ENCODE data around the gene ACOT13. TPM values are rescaled to one million over a fixed set of nuclear protein-coding genes. Genes with fewer than 3 reads are reported as not detected.

Gene ACOT13
- total and polyA plus RNA-seq, 2 of the 4 experiments (the other 2 are of a cell fraction), result 3.6 to 25.7 TPM

GRCh38 chr6:24692415-24692814 is 25.5 kb downstream of the ACOT13 start:
- H3K4me2 ChIP-seq (ENCODE audit: low read depth, low read length), result no peak overlapping the region
- no peaks in the 10 kb centered on the region for H3K27me3 ChIP-seq (ENCODE audit: control insufficient read depth, insufficient read depth, low read length)
- no peak overlapping the region for H3K56ac ChIP-seq (ENCODE audit: extremely low read depth, insufficient read depth, low read length)
- H2BK5ac ChIP-seq (ENCODE audit: low read depth, low read length, poor library complexity, severe bottlenecking), result no peak overlapping the region
- H3K9me3 ChIP-seq (ENCODE audit: control insufficient read depth, insufficient read depth, low read length), result no peaks in the 10 kb centered on the region
- no peak overlapping the region for H3K18ac ChIP-seq (ENCODE audit: low read depth, low read length)
- no peak overlapping the region for H3K9ac ChIP-seq (ENCODE audit: low read depth, low read length)
- no TSS peak for BruUV-seq (replicated peaks)
- TF ChIP-seq MAZ (IDR thresholded peaks at IDR 0.05; ENCODE audit: borderline replicate concordance, low read depth, low read length) (no peak), NFE2L2 (IDR thresholded peaks at IDR 0.05; ENCODE audit: low read depth, low read length) (no peak), FOS (IDR thresholded peaks at IDR 0.05; ENCODE audit: low read depth, low read length) (no peak), CEBPB (IDR thresholded peaks at IDR 0.05; ENCODE audit: low read depth, low read length) (no peak), USF2 (IDR thresholded peaks at IDR 0.05; ENCODE audit: low read depth, low read length) (no peak), CHD1 (IDR thresholded peaks at IDR 0.05; ENCODE audit: low read depth, low read length) (no peak), POLR2A (IDR thresholded peaks at IDR 0.05; ENCODE audit: low read depth, low read length) (no peak), RFX5 (IDR thresholded peaks at IDR 0.05; ENCODE audit: low read depth, low read length) (no peak), BHLHE40 (IDR thresholded peaks at IDR 0.05; ENCODE audit: low read depth, low read length) (no peak), CTCF (conservative IDR thresholded peaks at IDR 0.05; ENCODE audit: low read depth, low read length) (no peak), RAD21 (IDR thresholded peaks at IDR 0.05; ENCODE audit: low read length) (no peak), RCOR1 (IDR thresholded peaks at IDR 0.05; ENCODE audit: insufficient replicate concordance, low read length) (no peak)
- TF ChIP-seq, protein P1, sequence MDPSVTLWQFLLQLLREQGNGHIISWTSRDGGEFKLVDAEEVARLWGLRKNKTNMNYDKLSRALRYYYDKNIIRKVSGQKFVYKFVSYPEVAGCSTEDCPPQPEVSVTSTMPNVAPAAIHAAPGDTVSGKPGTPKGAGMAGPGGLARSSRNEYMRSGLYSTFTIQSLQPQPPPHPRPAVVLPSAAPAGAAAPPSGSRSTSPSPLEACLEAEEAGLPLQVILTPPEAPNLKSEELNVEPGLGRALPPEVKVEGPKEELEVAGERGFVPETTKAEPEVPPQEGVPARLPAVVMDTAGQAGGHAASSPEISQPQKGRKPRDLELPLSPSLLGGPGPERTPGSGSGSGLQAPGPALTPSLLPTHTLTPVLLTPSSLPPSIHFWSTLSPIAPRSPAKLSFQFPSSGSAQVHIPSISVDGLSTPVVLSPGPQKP (IDR thresholded peaks at IDR 0.05; ENCODE audit: borderline replicate concordance, low read depth, low read length), result no peak
- H4K91ac ChIP-seq (ENCODE audit: insufficient read depth, low read depth, low read length), result no peak overlapping the region
- no peak overlapping the region for H2AFZ ChIP-seq (replicated peaks; ENCODE audit: low read length, poor library complexity)
- H4K5ac ChIP-seq (ENCODE audit: low read depth, low read length), result no peak overlapping the region
- no peak overlapping the region for H4K8ac ChIP-seq (ENCODE audit: low read depth in 2 of 2, low read length in 2 of 2)
- no peak overlapping the region for H2AK9ac ChIP-seq (replicated peaks; ENCODE audit: low read depth, low read length, poor library complexity)
- no peak overlapping the region for H2AK5ac ChIP-seq (ENCODE audit: low read depth, low read length)
- no peak overlapping the region for H3K23ac ChIP-seq (ENCODE audit: low read depth, low read length)
- dilution Hi-C loops (cut with HindIII; ENCODE audit: low sequenced_read_pairs, unreplicated experiment) (no loop called here), in situ Hi-C loops (cut with MboI; ENCODE audit: low sequenced_read_pairs) (loop anchor here (10.0 kb wide), 1 partner anchor 258 kb away; no protein-coding TSS in a partner anchor), intact Hi-C loops (cut with micrococcal nuclease) (loop anchor here (10.0 kb wide), 1 partner anchor 408 kb away; no protein-coding TSS in a partner anchor)
- H4K20me1 ChIP-seq (ENCODE audit: insufficient read depth, low read length), result no peaks in the 10 kb centered on the region
- ChIA-PET CTCF (no interaction called here), POLR2A (ENCODE audit: unreplicated experiment) (no interaction called here)
- no CpG with 5 or more reads among the region's 3 CpGs for WGBS, 2 experiments (ENCODE audit: extremely low coverage in 2 of 2, insufficient read length in 1 of 2)
- H3K9me1 ChIP-seq (ENCODE audit: insufficient read depth, low read length), result no peaks in the 10 kb centered on the region
- no peak overlapping the region for H2BK15ac ChIP-seq (ENCODE audit: low read depth, low read length)
- ATAC-seq (ENCODE audit: low read depth) (no peak), DNase-seq (no peak)
- H2BK120ac ChIP-seq (ENCODE audit: low read depth, low read length), result no peak overlapping the region
- no peak overlapping the region for H3K4ac ChIP-seq (ENCODE audit: low read depth, low read length)
- H3K4me1 ChIP-seq (ENCODE audit: control insufficient read depth, insufficient read depth, low read length), result no peaks in the 10 kb centered on the region
- no peak overlapping the region for H3K14ac ChIP-seq (replicated peaks; ENCODE audit: low read depth, low read length)
- no peaks in the 10 kb centered on the region for H3K36me3 ChIP-seq (ENCODE audit: control insufficient read depth, insufficient read depth, low read length)
- H2BK20ac ChIP-seq (ENCODE audit: low read depth, low read length), result no peak overlapping the region
- no peaks in the 10 kb centered on the region for H3K79me1 ChIP-seq (ENCODE audit: low read depth in 1 of 2, low read length in 2 of 2)
- H3K27ac ChIP-seq (ENCODE audit: insufficient read depth, low read length), result no peak overlapping the region
- H3K4me3 ChIP-seq (ENCODE audit: insufficient read depth, low read depth, low read length), result no peak overlapping the region
